HG03442 (cell line): ENCODE measurements around the gene GPR3.
A peak's percentile ranks its signal among the peaks of the same experiment; 100 is the strongest.

Source experiments
- ATAC-seq: cut with Tn5 transposase; IDR thresholded peaks from one replicate; pipeline ENCODE4 v1.9.1; 2021; ENCODE audit warnings: mild to moderate bottlenecking, moderate library complexity; ENCODE audit not compliant: unreplicated experiment

GPR3 gene, protein sequence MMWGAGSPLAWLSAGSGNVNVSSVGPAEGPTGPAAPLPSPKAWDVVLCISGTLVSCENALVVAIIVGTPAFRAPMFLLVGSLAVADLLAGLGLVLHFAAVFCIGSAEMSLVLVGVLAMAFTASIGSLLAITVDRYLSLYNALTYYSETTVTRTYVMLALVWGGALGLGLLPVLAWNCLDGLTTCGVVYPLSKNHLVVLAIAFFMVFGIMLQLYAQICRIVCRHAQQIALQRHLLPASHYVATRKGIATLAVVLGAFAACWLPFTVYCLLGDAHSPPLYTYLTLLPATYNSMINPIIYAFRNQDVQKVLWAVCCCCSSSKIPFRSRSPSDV

GRCh38 chr1:27392096-27392777 is at the start of gene GPR3:
GPR3 (plus strand) TSS chr1:27392622; CDS start chr1:27393799, 1,177 bp downstream.
- peak; percentile 67 for ATAC-seq

DNA sequence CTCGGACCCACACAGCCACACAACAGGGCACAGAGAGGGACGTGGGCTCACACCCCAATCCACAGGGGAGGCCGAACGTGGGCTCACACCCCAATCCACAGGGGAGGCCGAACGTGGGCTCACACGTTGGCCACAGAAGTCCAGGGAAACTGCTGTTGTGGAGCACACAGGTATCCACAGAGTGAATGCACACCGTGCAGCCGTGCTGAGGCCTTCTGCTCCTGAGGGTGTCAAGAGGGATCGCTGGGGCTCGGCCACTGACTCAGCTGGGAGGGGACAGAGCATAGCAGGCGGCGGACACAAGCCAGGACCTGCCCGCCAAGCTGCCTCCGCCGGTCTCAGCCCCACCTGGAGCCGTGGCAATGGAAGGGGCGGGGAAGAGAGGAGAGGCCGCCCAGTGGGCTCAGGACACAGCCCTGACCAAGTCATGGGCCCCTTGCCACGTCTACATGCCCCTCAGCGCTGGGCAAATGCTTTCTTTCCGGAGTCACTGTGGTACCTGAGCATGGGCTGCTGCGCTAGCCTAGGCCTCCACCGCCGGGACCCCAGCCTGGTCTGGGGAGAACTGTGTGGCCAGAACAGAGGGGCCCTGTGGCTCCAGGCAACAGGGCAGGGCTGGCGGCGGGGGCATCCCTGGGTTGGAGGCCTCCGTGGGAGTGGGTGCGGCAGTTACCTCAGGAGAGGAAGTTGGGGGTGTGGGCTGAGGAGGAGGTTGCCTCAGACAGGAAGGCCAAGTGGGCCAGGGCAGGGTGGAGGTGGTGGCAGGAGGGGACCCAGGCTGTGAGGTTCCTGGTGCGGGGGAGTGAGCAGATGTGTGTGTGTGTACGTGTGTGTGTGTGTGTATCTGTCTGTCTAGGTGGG is 49.4 kb upstream of the GPR3 start:
- ATAC-seq, result peak; percentile 34

DNA sequence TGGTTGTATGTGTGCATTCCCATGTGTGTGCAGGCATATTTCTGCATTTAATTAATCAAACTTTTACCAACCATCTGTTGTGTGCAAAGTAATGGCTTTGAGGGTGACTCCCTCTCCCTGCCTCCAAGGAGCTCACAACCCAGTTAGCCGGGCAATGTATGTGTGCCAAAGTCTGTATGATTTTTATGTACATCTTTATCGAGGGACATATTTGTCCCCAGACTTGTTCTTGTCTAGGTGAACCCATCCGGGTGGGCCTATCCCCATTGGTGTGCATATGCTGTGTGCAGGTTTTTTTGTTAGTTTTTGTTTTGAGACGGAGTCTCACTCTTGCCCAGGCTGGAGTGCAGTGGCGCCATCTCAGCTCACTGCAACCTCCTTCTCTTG is 48.8 kb upstream of the GPR3 start:
- ATAC-seq, result no peak

- ATAC-seq, result no peak
Measured at GRCh38 chr1:27345272-27345671, 47.1 kb upstream of the GPR3 start.

GRCh38 chr1:27346357-27346756 is 46.1 kb upstream of the GPR3 start:
- no peak for ATAC-seq

DNA sequence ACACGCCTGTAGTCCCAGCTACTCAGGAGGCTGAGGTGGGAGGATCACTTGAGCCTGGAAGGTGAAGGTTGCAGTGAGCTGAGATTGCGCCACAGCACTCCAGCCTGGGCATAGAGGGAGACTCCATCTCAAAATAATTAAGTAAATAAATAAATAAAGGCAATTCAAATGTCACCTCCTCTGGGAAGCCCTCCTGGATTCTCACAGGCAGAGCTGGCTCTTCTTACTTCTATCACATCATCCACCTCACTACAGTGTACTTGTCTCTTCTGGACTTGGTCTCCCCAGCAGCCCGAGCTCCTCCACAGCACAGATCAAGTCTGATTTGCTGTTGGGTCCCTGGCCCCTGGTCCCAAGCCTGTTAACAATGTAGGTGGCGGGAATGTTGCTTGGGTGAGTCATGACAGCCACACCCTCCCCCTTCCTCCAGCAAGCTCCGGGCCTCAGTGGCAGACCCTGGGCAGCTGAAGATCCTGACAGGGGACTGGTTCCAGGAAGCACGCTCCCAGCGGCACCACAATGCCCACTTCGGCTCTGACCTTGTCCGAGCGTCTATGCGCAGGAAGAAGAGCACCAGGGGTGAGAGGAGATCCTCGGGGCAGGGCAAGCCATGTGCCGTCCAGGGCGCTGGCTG is 45.3 kb upstream of the GPR3 start:
- ATAC-seq, result no peak

DNA sequence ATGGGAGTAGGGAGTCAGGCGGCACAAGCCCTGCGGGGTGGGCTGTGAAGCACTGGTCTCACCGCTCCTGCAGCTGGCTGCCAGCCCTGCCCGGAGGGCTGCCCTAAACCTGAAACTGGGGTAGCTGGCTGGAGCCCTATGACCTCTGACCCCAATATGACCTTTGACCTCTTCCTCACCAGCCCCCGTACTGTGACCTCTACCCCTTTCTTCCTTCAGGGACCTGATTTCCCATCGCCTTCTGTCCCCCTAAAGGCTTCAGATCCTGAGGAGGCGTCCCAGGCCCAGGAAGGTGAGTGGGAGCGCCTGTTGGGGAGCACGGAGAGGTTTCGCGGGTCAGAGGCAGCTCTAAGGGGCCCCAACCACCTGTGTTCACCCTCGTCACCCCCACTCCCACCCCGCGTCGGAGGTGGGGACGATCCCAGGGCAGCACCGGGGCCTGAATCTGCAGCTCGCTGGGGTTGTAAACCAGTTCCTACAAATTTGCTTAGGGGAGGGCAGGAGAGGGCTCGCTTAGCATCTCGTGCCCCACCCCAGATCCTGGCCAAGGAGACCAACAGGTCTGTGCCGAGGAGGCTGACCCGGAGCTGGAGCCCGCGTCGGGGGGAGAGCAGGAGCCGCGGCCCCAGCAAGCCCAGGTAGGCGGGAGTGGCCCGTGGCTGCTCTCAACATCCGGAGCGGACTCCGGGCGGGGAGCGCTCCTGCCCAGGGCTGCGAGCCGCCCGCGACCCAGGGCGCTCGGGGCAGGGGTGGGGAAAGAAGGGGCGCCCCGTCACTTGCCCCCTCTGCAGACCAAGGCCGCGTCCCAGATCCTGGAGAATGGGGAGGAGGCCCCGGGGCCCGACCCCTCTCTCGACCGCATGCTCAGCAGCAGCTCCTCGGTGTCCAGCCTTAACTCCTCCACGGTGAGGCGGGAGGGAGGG is 43.3 kb upstream of the GPR3 start:
- ATAC-seq, result no peak

DNA sequence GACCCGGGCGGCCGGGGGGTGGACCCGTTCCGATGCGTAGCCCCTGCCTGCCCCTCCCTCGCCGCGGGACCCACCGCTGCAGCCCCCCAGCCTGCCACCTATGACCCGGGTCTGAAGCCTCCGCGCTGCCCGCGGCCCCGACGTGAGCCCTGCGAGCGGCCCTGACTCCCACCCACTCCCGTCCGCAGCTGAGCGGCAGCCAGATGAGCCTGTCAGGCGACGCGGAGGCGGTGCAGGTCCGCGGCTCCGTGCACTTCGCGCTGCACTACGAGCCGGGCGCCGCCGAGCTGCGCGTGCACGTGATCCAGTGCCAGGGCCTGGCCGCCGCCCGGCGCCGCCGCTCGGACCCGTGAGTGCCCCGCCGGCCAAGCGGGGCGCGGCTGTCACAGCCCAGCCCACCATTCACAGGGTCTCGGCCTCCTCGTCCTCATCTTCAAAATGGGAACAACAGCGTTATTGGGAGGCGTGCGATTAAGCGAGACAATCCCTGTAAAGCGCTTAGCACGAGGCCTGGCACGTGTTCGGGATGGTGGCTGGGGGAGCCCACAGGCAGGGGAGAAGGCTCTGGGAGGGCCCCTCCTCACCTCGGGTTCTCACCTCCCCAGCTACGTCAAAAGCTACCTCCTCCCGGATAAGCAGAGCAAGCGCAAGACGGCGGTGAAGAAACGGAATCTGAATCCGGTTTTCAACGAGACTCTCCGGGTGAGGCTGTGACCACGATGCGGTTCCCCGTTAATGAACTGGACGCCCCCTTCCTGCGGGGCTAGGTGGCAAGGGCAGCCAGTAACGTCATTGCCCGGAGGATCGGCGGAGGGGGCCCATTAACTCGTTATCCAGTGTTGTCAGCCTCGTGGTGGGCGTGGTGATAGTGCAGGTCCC is 42.4 kb upstream of the GPR3 start:
- ATAC-seq, result no peak

- no peak for ATAC-seq
Measured at GRCh38 chr1:27350663-27351540, 41.5 kb upstream of the GPR3 start.

DNA sequence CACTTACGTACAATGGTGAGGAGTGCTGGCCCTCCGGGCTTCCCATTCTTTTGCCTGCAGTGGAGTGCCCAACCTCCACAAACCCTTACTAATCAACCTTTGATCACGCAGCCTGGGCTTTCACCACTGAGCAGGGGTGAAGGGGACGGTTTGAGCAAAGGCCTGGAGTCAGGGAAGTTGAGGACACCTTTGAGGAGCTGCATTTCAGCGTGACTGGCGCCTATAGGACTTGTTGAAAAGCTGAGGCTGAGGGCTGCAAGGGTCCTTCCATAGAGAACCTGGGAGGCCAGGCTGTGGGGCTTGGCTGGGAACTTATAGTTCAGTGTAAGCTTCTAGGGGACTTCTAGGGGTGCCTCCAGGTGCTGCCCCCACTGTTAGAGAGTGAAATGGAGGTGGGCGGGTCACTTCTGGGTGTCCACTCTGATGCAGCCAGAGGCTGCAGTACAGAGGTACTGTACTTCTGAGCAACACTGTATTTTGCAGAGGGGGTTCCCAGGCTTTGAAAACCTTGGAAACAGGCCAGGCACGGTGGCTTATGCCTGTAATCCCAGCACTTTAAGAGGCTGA is 40.8 kb upstream of the GPR3 start:
- no peak for ATAC-seq

GRCh38 chr1:27353166-27353565 is 39.3 kb upstream of the GPR3 start:
- no peak for ATAC-seq

DNA sequence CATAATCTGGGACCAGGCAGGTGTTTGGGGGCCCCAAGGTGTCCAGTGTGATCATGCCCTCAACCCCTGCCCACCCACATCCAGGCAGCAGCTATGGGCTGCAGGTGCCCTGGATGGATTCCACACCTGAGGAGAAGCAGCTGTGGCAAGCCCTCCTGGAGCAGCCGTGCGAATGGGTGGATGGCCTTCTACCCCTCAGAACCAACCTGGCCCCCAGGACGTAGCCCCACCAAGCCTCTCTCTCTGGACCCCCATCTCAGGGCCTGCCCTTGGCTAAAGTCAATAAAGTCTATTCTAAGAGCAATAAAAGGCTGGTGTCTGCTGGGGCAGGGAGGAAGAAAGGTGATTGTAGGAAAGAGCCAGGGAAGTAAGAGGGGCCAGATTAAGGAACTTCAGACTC is 38.8 kb upstream of the GPR3 start:
- no peak for ATAC-seq

GRCh38 chr1:27355683-27356082 is 36.7 kb upstream of the GPR3 start:
- no peak for ATAC-seq

DNA sequence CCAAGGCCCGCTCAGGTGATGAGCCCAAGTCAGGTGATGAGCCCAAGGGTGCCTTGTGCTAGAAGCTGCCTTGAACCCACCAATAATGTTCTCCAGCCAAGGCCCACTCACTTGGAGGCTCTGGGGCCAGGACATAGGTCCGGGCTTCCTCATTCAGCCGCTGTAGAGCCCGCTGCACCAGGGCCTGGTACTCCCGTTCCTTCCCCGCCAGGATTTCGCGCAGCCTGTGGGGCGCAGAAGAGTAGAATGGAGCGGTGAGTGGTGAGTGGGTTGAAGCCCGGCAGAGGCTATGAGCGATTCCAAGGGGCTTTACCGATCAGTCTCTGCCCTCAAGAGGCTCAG is 36.2 kb upstream of the GPR3 start:
- ATAC-seq, result no peak

DNA sequence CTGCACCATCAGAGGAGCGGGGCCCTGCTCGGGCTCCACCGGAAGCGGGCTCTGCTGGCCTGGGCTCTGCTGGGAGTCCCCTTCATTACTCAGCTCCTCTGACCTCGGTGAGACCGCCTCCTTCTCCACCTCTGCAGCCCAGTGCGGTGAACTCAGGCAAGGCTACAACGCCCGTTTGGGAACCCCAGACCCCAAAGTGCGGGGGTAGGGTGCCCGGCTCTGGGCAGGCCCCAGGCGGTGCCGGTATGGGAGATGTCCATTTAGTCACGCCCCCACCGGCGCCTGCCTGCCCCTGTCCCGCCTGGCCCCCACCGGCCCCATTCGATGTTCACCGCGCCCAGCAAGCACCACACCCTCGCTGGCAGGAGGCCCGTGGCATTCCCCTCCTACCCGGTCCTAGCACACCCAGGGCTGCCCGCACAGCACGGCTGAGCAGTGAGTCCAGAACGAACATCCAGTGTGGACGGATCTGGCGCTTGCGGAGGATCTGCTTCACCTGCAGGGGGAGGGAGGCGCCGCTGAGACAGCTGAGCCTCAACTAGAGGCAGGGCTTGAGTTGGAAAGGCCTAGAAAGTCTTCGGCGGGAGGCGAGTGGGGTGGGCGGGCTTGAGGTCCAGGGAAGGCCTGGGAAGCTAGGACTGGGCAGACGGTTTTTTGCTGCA is 35.7 kb upstream of the GPR3 start:
- ATAC-seq, result no peak

GRCh38 chr1:27357281-27358037 is 35.0 kb upstream of the GPR3 start:
- ATAC-seq, result no peak
